GM23338 (cell line): Measurements from ENCODE around the gene SPHK1. TPM values are rescaled to one million over a fixed set of nuclear protein-coding genes. Genes with fewer than 3 reads are reported as not detected.

Source experiments
- ATAC-seq: fragments of 200-7000 bp; cut with Tn5 transposase; 3 replicates; pipeline ENCODE4 v1.9.1; 2020
- DNase-seq: peaks from one replicate; pipeline ENCODE4 v3.0.0-alpha.2; 2015; ENCODE audit warnings: low spot score
- H2AFZ ChIP-seq: fragments of 200-600 bp; sonication (generic); 2 replicates; pipeline ENCODE4 v1.8.0; 2016; ENCODE audit warnings: antibody characterized with exemption, mild to moderate bottlenecking, moderate library complexity
- H3F3A ChIP-seq: fragments of 200-600 bp; sonication (generic); replicated peaks from 2 replicates; pipeline ENCODE4 v1.8.0; 2017; ENCODE audit warnings: antibody characterized with exemption, mixed run types, low read depth
- H3K27ac ChIP-seq: fragments of 200-600 bp; sonication (generic); 2 replicates; pipeline ENCODE4 v1.6.1; 2016; ENCODE audit warnings: low read depth
- H3K27me3 ChIP-seq: fragments of 200-600 bp; sonication (generic); 2 replicates; pipeline ENCODE4 v1.8.0; 2016; ENCODE audit warnings: mild to moderate bottlenecking, mixed run types, moderate library complexity; ENCODE audit not compliant: insufficient read depth
- H3K36me3 ChIP-seq: fragments of 200-600 bp; sonication (generic); 2 replicates; pipeline ENCODE4 v1.8.0; 2016; ENCODE audit warnings: mild to moderate bottlenecking; ENCODE audit not compliant: insufficient read depth
- H3K4me1 ChIP-seq: fragments of 200-600 bp; sonication (generic); 2 replicates; pipeline ENCODE4 v1.8.0; 2016; ENCODE audit warnings: mild to moderate bottlenecking, moderate library complexity; ENCODE audit not compliant: insufficient read depth
- H3K4me2 ChIP-seq: fragments of 200-600 bp; sonication (generic); 2 replicates; pipeline ENCODE4 v1.7.1; 2017; ENCODE audit warnings: mixed run types
- H3K4me3 ChIP-seq: fragments of 200-600 bp; sonication (generic); 2 replicates; pipeline ENCODE4 v1.6.1; 2016; ENCODE audit warnings: mixed run types
- H3K79me2 ChIP-seq: fragments of 200-600 bp; sonication (generic); replicated peaks from 2 replicates; pipeline ENCODE4 v1.8.0; 2017; ENCODE audit warnings: mild to moderate bottlenecking; ENCODE audit not compliant: insufficient read depth
- H3K9me2 ChIP-seq: fragments of 200-600 bp; sonication (generic); 2 replicates; pipeline ENCODE4 v1.8.0; 2017; ENCODE audit not compliant: insufficient read depth
- H4K20me1 ChIP-seq: fragments of 200-600 bp; sonication (generic); replicated peaks from 2 replicates; pipeline ENCODE4 v1.8.0; 2017; ENCODE audit warnings: mild to moderate bottlenecking; ENCODE audit not compliant: insufficient read depth
- H3K27ac Mint-ChIP-seq: 2 replicates; pipeline ENCODE4 v1.8.0; 2020; ENCODE audit warnings: inconsistent platforms, mild to moderate bottlenecking, moderate library complexity, mixed read lengths
- H3K27me3 Mint-ChIP-seq: 3 replicates; pipeline ENCODE4 v1.8.0; 2022; ENCODE audit warnings: low read depth, mild to moderate bottlenecking, moderate library complexity, mixed read lengths, inconsistent platforms; ENCODE audit not compliant: insufficient read depth, poor library complexity
- H3K36me3 Mint-ChIP-seq: 3 replicates; pipeline ENCODE4 v1.8.0; 2021; ENCODE audit warnings: low read depth, mild to moderate bottlenecking, inconsistent platforms, moderate library complexity, mixed read lengths
- H3K4me1 Mint-ChIP-seq: 3 replicates; pipeline ENCODE4 v1.8.0; 2020; ENCODE audit warnings: mild to moderate bottlenecking, inconsistent platforms, mixed read lengths
- H3K4me3 Mint-ChIP-seq: 3 replicates; pipeline ENCODE4 v1.8.0; 2021; ENCODE audit warnings: moderate library complexity, mild to moderate bottlenecking, inconsistent platforms, mixed read lengths
- H3K9me3 Mint-ChIP-seq: 3 replicates; pipeline ENCODE4 v1.8.0; 2020; ENCODE audit warnings: moderate library complexity, mild to moderate bottlenecking, inconsistent platforms, mixed read lengths
- CREB1 ChIP-seq: fragments of 250-450 bp; sonication (Bioruptor Pico); IDR thresholded peaks from 2 replicates; pipeline ENCODE4 v1.5.0; 2020; ENCODE audit warnings: low read depth, mild to moderate bottlenecking, moderate library complexity
- CTCF ChIP-seq, 2 experiments: fragments of 200-600 bp in 1 of 2; sonication (generic) in 1 of 2; conservative IDR thresholded peaks; 2 replicates each; pipeline versions ENCODE4 v1.5.1 to v1.6.1; 2016 to 2017; ENCODE audit warnings: antibody characterized with exemption in 2 of 2, low read depth in 2 of 2, mild to moderate bottlenecking in 2 of 2, moderate library complexity in 1 of 2
- ETS1 ChIP-seq: IDR thresholded peaks from 2 replicates; pipeline ENCODE4 v1.6.1; 2016; ENCODE audit warnings: antibody characterized with exemption
- EZH2 ChIP-seq: fragments of 200-600 bp; sonication (generic); IDR thresholded peaks from one replicate; pipeline ENCODE4 v1.8.0; 2017; ENCODE audit warnings: antibody characterized with exemption, mild to moderate bottlenecking, low read depth; ENCODE audit not compliant: unreplicated experiment
- EZH2phosphoT487 ChIP-seq: fragments of 200-600 bp; sonication (generic); IDR thresholded peaks from one replicate; pipeline ENCODE4 v1.8.1; 2018; ENCODE audit warnings: antibody characterized with exemption; ENCODE audit not compliant: unreplicated experiment
- JUNB ChIP-seq: IDR thresholded peaks from one replicate; pipeline ENCODE4 v1.6.1; 2016; ENCODE audit warnings: antibody characterized with exemption; ENCODE audit not compliant: unreplicated experiment
- NANOG ChIP-seq: IDR thresholded peaks from 2 replicates; pipeline ENCODE4 v1.6.1; 2016; ENCODE audit warnings: antibody characterized with exemption, borderline replicate concordance
- POLR2AphosphoS5 ChIP-seq: IDR thresholded peaks from 2 replicates; pipeline ENCODE4 v1.6.1; 2016; ENCODE audit warnings: antibody characterized with exemption, low read depth
- REST ChIP-seq: IDR thresholded peaks from one replicate; pipeline ENCODE4 v1.6.1; 2018; ENCODE audit warnings: antibody characterized with exemption; ENCODE audit not compliant: unreplicated experiment
- STAT1 ChIP-seq: IDR thresholded peaks from one replicate; pipeline ENCODE4 v1.6.1; 2016; ENCODE audit warnings: antibody characterized with exemption; ENCODE audit not compliant: unreplicated experiment
- ZNF114 ChIP-seq: fragments of 250-450 bp; sonication (Bioruptor Pico); IDR thresholded peaks from 2 replicates; pipeline ENCODE4 v1.5.0; 2020; ENCODE audit warnings: mild to moderate bottlenecking, moderate library complexity
- ZNF331 ChIP-seq: fragments of 250-450 bp; sonication (Bioruptor Pico); IDR thresholded peaks from 2 replicates; pipeline ENCODE4 v1.5.0; 2020; ENCODE audit warnings: low read depth, mild to moderate bottlenecking, moderate library complexity
- ZNF462 ChIP-seq: fragments of 250-450 bp; sonication (Bioruptor Pico); IDR thresholded peaks from 2 replicates; pipeline ENCODE4 v1.5.0; 2020; ENCODE audit warnings: mild to moderate bottlenecking, moderate library complexity
- polyA plus RNA-seq: library from polyadenylated mRNA; unstranded; fragments of >200 nt; fragmentation: Nextera tagmentation; extraction: Ambion mirVana; gene quantifications from 2 replicates; pipeline ENCODE4 v1.2.1, GENCODE V29; 2016
- total RNA-seq: library from RNA; depleted of rRNA; stranded (reverse); fragments of >200 nt; shearing (Covaris generic); gene quantifications from 2 replicates; pipeline ENCODE4 v1.2.3, GENCODE V29; 2014

Gene SPHK1
- total and polyA plus RNA-seq, 2 experiments from 2014 or later = 1.3 to 3.2 TPM

GRCh38 chr17:76420356-76421043 lies 36.1 kb downstream of the SPHK1 start:
- Histone ChIP-seq H3K36me3 (no peaks in the 10 kb centered on the region), H2AFZ (no peak overlapping the region), H3K4me3 (no peak overlapping the region), H3K27ac (peak overlapping the region; percentile 55; the same call in 1 of the 2 replicates), H3K4me2 (no peak overlapping the region), H3K27me3 (no peaks in the 10 kb centered on the region), H4K20me1 (peaks cover 50% of the 10 kb centered on the region), H3K4me1 (peaks cover 24% of the 10 kb centered on the region), H3F3A (peaks cover 3% of the 10 kb centered on the region; the same call in 1 of the 2 replicates), H3K9me2 (no peaks in the 10 kb centered on the region; the same call in 1 of the 2 replicates), H3K79me2 (peaks cover 95% of the 10 kb centered on the region)
- Mint-ChIP-seq H3K36me3 (peaks cover 22% of the 10 kb centered on the region), H3K4me1 (peaks cover 35% of the 10 kb centered on the region), H3K9me3 (no peaks in the 10 kb centered on the region), H3K27ac (peak overlapping the region; percentile 77), H3K27me3 (peaks cover 7% of the 10 kb centered on the region), H3K4me3 (no peak overlapping the region; the same call in 2 of the 3 replicates)
- DNase-seq (no peak), ATAC-seq (no peak)
- TF ChIP-seq EZH2 (no peak), ETS1 (no peak), NANOG (no peak), ZNF114 (no peak), ZNF462 (CRISPR knock-in tag) (no peak), POLR2AphosphoS5 (no peak), CTCF (conservative IDR thresholded peaks at IDR 0.05; ENCODE audit: low read depth in 2 of 2) (no peak), JUNB (no peak), ZNF331 (CRISPR knock-in tag) (no peak), EZH2phosphoT487 (no peak), CREB1 (CRISPR knock-in tag) (no peak), REST (no peak), STAT1 (no peak)
